BLaER1 (cell line): Measurements from ENCODE around the gene GLOD4.
"Not testable (repeated sequence)": the region's sequence is repeated elsewhere in the genome, so short reads cannot be mapped to it uniquely, and the experiment has no call there.

Experiments
- H3K27ac ChIP-seq: shearing (Covaris generic); formaldehyde crosslinking; 2 replicates; pipeline ENCODE4 v1.8.1; 2022
- H3K27me3 ChIP-seq: shearing (Covaris generic); formaldehyde crosslinking; 2 replicates; pipeline ENCODE4 v1.8.1; 2022
- H3K36me3 ChIP-seq: shearing (Covaris generic); formaldehyde crosslinking; 2 replicates; pipeline ENCODE4 v1.8.1; 2022
- H3K4me1 ChIP-seq: shearing (Covaris generic); formaldehyde crosslinking; 2 replicates; pipeline ENCODE4 v1.8.1; 2022
- H3K4me2 ChIP-seq: shearing (Covaris generic); formaldehyde crosslinking; 2 replicates; pipeline ENCODE4 v1.8.1; 2022
- H3K4me3 ChIP-seq: shearing (Covaris generic); formaldehyde crosslinking; 2 replicates; pipeline ENCODE4 v1.8.1; 2022
- H3K9ac ChIP-seq: shearing (Covaris generic); formaldehyde crosslinking; 2 replicates; pipeline ENCODE4 v1.8.1; 2022
- H3K9me3 ChIP-seq: shearing (Covaris generic); formaldehyde crosslinking; 2 replicates; pipeline ENCODE4 v1.8.1; 2022
- H4K20me1 ChIP-seq: shearing (Covaris generic); formaldehyde crosslinking; 2 replicates; pipeline ENCODE4 v1.8.1; 2022
- Cebpa-rat ChIP-seq: shearing (Covaris generic); IDR thresholded peaks from 2 replicates; pipeline ENCODE4 v1.8.1; 2022

GLOD4 gene, protein sequence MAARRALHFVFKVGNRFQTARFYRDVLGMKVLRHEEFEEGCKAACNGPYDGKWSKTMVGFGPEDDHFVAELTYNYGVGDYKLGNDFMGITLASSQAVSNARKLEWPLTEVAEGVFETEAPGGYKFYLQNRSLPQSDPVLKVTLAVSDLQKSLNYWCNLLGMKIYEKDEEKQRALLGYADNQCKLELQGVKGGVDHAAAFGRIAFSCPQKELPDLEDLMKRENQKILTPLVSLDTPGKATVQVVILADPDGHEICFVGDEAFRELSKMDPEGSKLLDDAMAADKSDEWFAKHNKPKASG

GRCh38 chr17:781805-782731, at the start of gene GLOD4, which contains the start of gene MRM3:
Gene GLOD4, minus strand, starts transcription at chr17:782280. Its CDS starts 25 bp downstream, at chr17:782255.
Gene MRM3, plus strand, starts transcription at chr17:782353. Its CDS starts 26 bp downstream, at chr17:782379.
- H3K9me3 ChIP-seq = no peaks in the 10 kb centered on the region
- peak within 1 kb of the TSS; percentile 87 for H3K9ac ChIP-seq
- H3K36me3 ChIP-seq = peaks cover 49% of the 10 kb centered on the region
- no peaks in the 10 kb centered on the region for H3K27me3 ChIP-seq
- peaks cover 85% of the 10 kb centered on the region for H4K20me1 ChIP-seq
- H3K27ac ChIP-seq = peak within 1 kb of the TSS; percentile 85
- H3K4me2 ChIP-seq = peak within 1 kb of the TSS; percentile 98
- no peak for TF ChIP-seq Cebpa-rat
- peaks cover 32% of the 10 kb centered on the region for H3K4me1 ChIP-seq
- peak within 1 kb of the TSS; percentile 86 for H3K4me3 ChIP-seq

DNA sequence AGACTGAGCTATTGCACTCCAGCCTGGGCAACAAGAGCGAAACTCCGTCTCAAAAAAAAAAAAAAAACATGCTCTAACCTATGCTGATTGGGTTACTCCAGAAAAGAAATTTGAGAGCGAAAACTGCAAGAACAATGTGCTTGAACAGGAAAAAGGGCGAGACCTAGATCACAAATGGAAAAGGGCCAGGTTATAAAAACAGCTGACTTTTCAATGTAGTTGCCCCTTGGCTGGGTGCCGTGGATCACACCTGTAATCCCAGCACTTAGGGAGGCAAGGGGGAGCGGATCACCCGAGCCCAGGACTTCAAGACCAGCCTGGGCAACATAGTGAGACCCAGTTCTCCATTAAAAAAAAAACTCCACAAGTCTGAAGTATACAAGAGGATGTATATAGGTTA, 48.9 kb upstream of the GLOD4 start:
- peaks cover 74% of the 10 kb centered on the region for H3K36me3 ChIP-seq
- H3K4me2 ChIP-seq = peak overlapping the region; percentile 41; the same call in 1 of the 2 replicates
- H4K20me1 ChIP-seq = peaks cover 43% of the 10 kb centered on the region; the same call in 1 of the 2 replicates
- peaks cover 59% of the 10 kb centered on the region for H3K9me3 ChIP-seq
- H3K27ac ChIP-seq = no peak overlapping the region
- H3K9ac ChIP-seq = no peak overlapping the region
- no peak for TF ChIP-seq Cebpa-rat
- no peak overlapping the region for H3K4me3 ChIP-seq
- H3K4me1 ChIP-seq = peaks cover 49% of the 10 kb centered on the region
- H3K27me3 ChIP-seq = no peaks in the 10 kb centered on the region

DNA sequence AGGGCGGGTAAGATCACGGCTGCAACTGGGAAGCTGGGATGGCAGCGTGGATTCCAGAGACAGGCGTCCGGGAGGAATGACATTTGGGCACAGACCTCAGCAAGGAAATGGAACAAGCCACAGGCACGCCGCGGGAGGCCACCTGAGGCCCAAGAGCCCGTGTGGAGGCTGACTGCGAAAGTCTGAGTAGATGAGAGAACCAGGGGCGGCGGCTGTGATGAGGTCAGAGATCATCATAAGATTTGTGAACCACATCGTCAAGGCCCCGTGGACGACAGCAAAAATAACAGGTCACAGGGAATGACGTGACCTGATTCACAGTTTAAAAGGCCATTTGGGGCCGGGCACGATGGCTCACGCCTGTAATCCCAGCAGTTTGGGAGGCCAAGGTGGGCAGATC, 48.3 kb upstream of the GLOD4 start:
- H3K9ac ChIP-seq = no peak overlapping the region
- H3K4me3 ChIP-seq = no peak overlapping the region
- peaks cover 54% of the 10 kb centered on the region for H3K4me1 ChIP-seq
- H3K9me3 ChIP-seq = peaks cover 55% of the 10 kb centered on the region
- peak overlapping the region; percentile 57; the same call in 1 of the 2 replicates for H3K27ac ChIP-seq
- TF ChIP-seq Cebpa-rat = no peak
- peak overlapping the region; percentile 41 for H3K4me2 ChIP-seq
- peaks cover 47% of the 10 kb centered on the region; the same call in 1 of the 2 replicates for H4K20me1 ChIP-seq
- H3K36me3 ChIP-seq = peaks cover 77% of the 10 kb centered on the region
- H3K27me3 ChIP-seq = no peaks in the 10 kb centered on the region

GRCh38 chr17:829614-830013, 47.5 kb upstream of the GLOD4 start:
- not testable (repeated sequence) for H3K9ac ChIP-seq, H3K4me3 ChIP-seq, H3K27me3 ChIP-seq
- H3K4me2 ChIP-seq = peak overlapping the region; percentile 89; the same call in 1 of the 2 replicates
- H3K4me1 ChIP-seq = peaks cover 62% of the 10 kb centered on the region
- H3K27ac ChIP-seq = 0 out of 2 replicates have a peak overlapping the region, but pooled peaks have one; percentile 57
- H3K36me3 ChIP-seq = peaks cover 76% of the 10 kb centered on the region
- H3K9me3 ChIP-seq = peaks cover 48% of the 10 kb centered on the region
- H4K20me1 ChIP-seq = peaks cover 50% of the 10 kb centered on the region; the same call in 1 of the 2 replicates

- Histone ChIP-seq H3K27ac (no peak overlapping the region), H3K27me3 (no peaks in the 10 kb centered on the region), H3K4me3 (no peak overlapping the region), H3K9ac (no peak overlapping the region), H3K4me1 (peaks cover 70% of the 10 kb centered on the region), H4K20me1 (peaks cover 50% of the 10 kb centered on the region; the same call in 1 of the 2 replicates), H3K36me3 (peaks cover 67% of the 10 kb centered on the region), H3K4me2 (peak overlapping the region; percentile 89; the same call in 1 of the 2 replicates), H3K9me3 (peaks cover 39% of the 10 kb centered on the region)
- TF ChIP-seq Cebpa-rat = no peak
Observed at GRCh38 chr17:828761-829160, 46.7 kb upstream of the GLOD4 start.

GRCh38 chr17:826778-827177, 44.7 kb upstream of the GLOD4 start:
- Histone ChIP-seq H4K20me1 (peaks cover 50% of the 10 kb centered on the region; the same call in 1 of the 2 replicates), H3K4me1 (peaks cover 90% of the 10 kb centered on the region), H3K9ac (peak overlapping the region; percentile 73), H3K27ac (peak overlapping the region; percentile 79), H3K4me2 (peak overlapping the region; percentile 89), H3K27me3 (no peaks in the 10 kb centered on the region), H3K36me3 (peaks cover 61% of the 10 kb centered on the region), H3K9me3 (peaks cover 19% of the 10 kb centered on the region), H3K4me3 (0 out of 2 replicates have a peak overlapping the region, but pooled peaks have one; percentile 13)
- TF ChIP-seq Cebpa-rat = no peak

- no peaks in the 10 kb centered on the region for H3K27me3 ChIP-seq
Observed at GRCh38 chr17:825216-825615, 43.1 kb upstream of the GLOD4 start.

GRCh38 chr17:824378-824777, 42.3 kb upstream of the GLOD4 start:
- Histone ChIP-seq H3K27me3 (no peaks in the 10 kb centered on the region), H3K27ac (peak overlapping the region; percentile 79), H3K9ac (peak overlapping the region; percentile 73; the same call in 1 of the 2 replicates), H3K9me3 (no peaks in the 10 kb centered on the region), H3K4me2 (peak overlapping the region; percentile 89), H3K4me1 (peaks cover 98% of the 10 kb centered on the region), H4K20me1 (peaks cover 35% of the 10 kb centered on the region; the same call in 1 of the 2 replicates), H3K4me3 (peak overlapping the region; percentile 13; the same call in 1 of the 2 replicates), H3K36me3 (peaks cover 48% of the 10 kb centered on the region)
- TF ChIP-seq Cebpa-rat = no peak

More at GRCh38 chr17:825216-825615, 43.1 kb upstream of the GLOD4 start:
- H3K9ac ChIP-seq = peak overlapping the region; percentile 73
- peak overlapping the region; percentile 79 for H3K27ac ChIP-seq
- H3K4me1 ChIP-seq = peaks cover 96% of the 10 kb centered on the region
- peaks cover 5% of the 10 kb centered on the region; the same call in 1 of the 2 replicates for H3K9me3 ChIP-seq
- peaks cover 48% of the 10 kb centered on the region for H3K36me3 ChIP-seq
- peak overlapping the region; percentile 89 for H3K4me2 ChIP-seq
- peaks cover 40% of the 10 kb centered on the region; the same call in 1 of the 2 replicates for H4K20me1 ChIP-seq
- peak overlapping the region; percentile 13; the same call in 1 of the 2 replicates for H3K4me3 ChIP-seq
- no peak for TF ChIP-seq Cebpa-rat

- Histone ChIP-seq H3K27ac (peak overlapping the region; percentile 79), H4K20me1 (peaks cover 28% of the 10 kb centered on the region; the same call in 1 of the 2 replicates), H3K9ac (peak overlapping the region; percentile 66; the same call in 1 of the 2 replicates), H3K36me3 (peaks cover 56% of the 10 kb centered on the region), H3K9me3 (no peaks in the 10 kb centered on the region), H3K4me1 (peaks cover 95% of the 10 kb centered on the region), H3K27me3 (no peaks in the 10 kb centered on the region), H3K4me2 (peak overlapping the region; percentile 89), H3K4me3 (0 out of 2 replicates have a peak overlapping the region, but pooled peaks have one; percentile 54)
- TF ChIP-seq Cebpa-rat = no peak
Observed at GRCh38 chr17:823501-823902, 41.4 kb upstream of the GLOD4 start.
